H1 (cell line): ENCODE measurements around the gene MNAT1. TPM values are rescaled to one million over a fixed set of nuclear protein-coding genes. Genes with fewer than 3 reads are reported as not detected.

Experiments used
- CTCF ChIA-PET: fragments of 300-600 bp; sonication (Branson Sonifier 250); formaldehyde crosslinking; loops from one replicate; lab custom pipeline; 2021; ENCODE audit not compliant: partially characterized antibody; lab: Charles Lee
- POLR2A ChIA-PET: fragments of 300-600 bp; sonication (Branson Sonifier 250); formaldehyde crosslinking; loops from one replicate; lab custom pipeline; 2021; ENCODE audit warnings: inconsistent platforms; ENCODE audit not compliant: partially characterized antibody; lab: Charles Lee
- DNase-seq, 2 experiments: peaks; one replicate each; pipeline versions ENCODE4 v3.0.0 to v3.0.0-alpha.2; 2010 to 2022; ENCODE audit warnings: low spot score in 2 of 2, low read depth in 1 of 2, mixed read lengths in 1 of 2
- FAIRE-seq: peaks from 2 replicates; lab custom pipeline; 2011; peaks lifted over from hg19 to GRCh38; lab: Jason Lieb, UNC
- H2AFZ ChIP-seq: 2 replicates; pipeline ENCODE4 v1.8.1; 2012; ENCODE audit warnings: low read length, inconsistent platforms
- H2AK5ac ChIP-seq: 2 replicates; pipeline ENCODE4 v1.6.1; 2013; ENCODE audit warnings: low read depth, low read length
- H2BK120ac ChIP-seq: replicated peaks from 2 replicates; pipeline ENCODE3; 2013; ENCODE audit warnings: low read depth, low read length, inconsistent platforms
- H2BK12ac ChIP-seq: 2 replicates; pipeline ENCODE4 v1.6.1; 2013; ENCODE audit warnings: low read depth, low read length
- H2BK15ac ChIP-seq: 2 replicates; pipeline ENCODE4 v1.6.1; 2013; ENCODE audit warnings: low read length
- H2BK20ac ChIP-seq: 2 replicates; pipeline ENCODE4 v1.6.1; 2013; ENCODE audit warnings: low read length
- H2BK5ac ChIP-seq: 2 replicates; pipeline ENCODE4 v1.6.1; 2013; ENCODE audit warnings: low read depth, low read length
- H3K14ac ChIP-seq: 2 replicates; pipeline ENCODE4 v1.6.1; 2013; ENCODE audit warnings: inconsistent platforms; ENCODE audit not compliant: insufficient read length
- H3K18ac ChIP-seq: 2 replicates; pipeline ENCODE4 v1.6.1; 2013; ENCODE audit warnings: low read length; ENCODE audit errors: extremely low read depth
- H3K23ac ChIP-seq: 2 replicates; pipeline ENCODE4 v1.6.1; 2013; ENCODE audit warnings: inconsistent platforms; ENCODE audit not compliant: insufficient read length
- H3K23me2 ChIP-seq: 2 replicates; pipeline ENCODE4 v1.6.1; 2013; ENCODE audit warnings: low read depth, low read length
- H3K27ac ChIP-seq: 2 replicates; pipeline ENCODE4 v1.6.1; 2011; ENCODE audit warnings: low read depth, low read length, inconsistent platforms
- H3K27me3 ChIP-seq, 4 experiments: replicated peaks in 1 of 4; 1 replicate in 1 of 4; 2 replicates in 3 of 4; pipeline versions ENCODE4 v1.6.1 to v1.8.1; 2011 to 2013; ENCODE audit warnings: low read length in 3 of 4, mild to moderate bottlenecking in 3 of 4, inconsistent platforms in 2 of 4, mixed read lengths in 2 of 4, moderate library complexity in 1 of 4; ENCODE audit not compliant: control insufficient read depth in 3 of 4, insufficient read depth in 3 of 4; ENCODE audit errors: extremely low read depth in 1 of 4
- H3K36me3 ChIP-seq, 4 experiments: 2 replicates each; pipeline versions ENCODE4 v1.6.1 to v1.8.1; 2011 to 2013; ENCODE audit warnings: mild to moderate bottlenecking in 4 of 4, low read length in 3 of 4, moderate library complexity in 2 of 4, control low read depth in 1 of 4, inconsistent platforms in 1 of 4; ENCODE audit not compliant: insufficient read depth in 4 of 4, control insufficient read depth in 2 of 4
- H3K4ac ChIP-seq: replicated peaks from 2 replicates; pipeline ENCODE3; 2013; ENCODE audit warnings: low read length, low read depth, mixed read lengths, inconsistent platforms; ENCODE audit not compliant: insufficient read length
- H3K4me1 ChIP-seq, 4 experiments: replicated peaks in 1 of 4; 1 replicate in 1 of 4; 2 replicates in 3 of 4; pipeline versions ENCODE4 v1.6.1 to v1.8.1; 2011 to 2013; ENCODE audit warnings: low read length in 3 of 4, inconsistent platforms in 2 of 4, mixed read lengths in 1 of 4; ENCODE audit not compliant: insufficient read depth in 4 of 4, control insufficient read depth in 3 of 4
- H3K4me2 ChIP-seq, 2 experiments: 2 replicates each; pipeline versions ENCODE4 v1.6.1 to v1.8.1; 2011 to 2013; ENCODE audit warnings: low read depth in 2 of 2, low read length in 2 of 2, control low read depth in 1 of 2, inconsistent platforms in 1 of 2, mild to moderate bottlenecking in 1 of 2; ENCODE audit not compliant: insufficient read depth in 1 of 2
- H3K4me3 ChIP-seq, 4 experiments: fragments of 200-600, 300-600 bp in 1 of 4; sonication (generic), shearing (Covaris generic), sonication (Bioruptor Twin) in 1 of 4; 2 replicates each; pipeline versions ENCODE4 v1.5.1 to v1.8.1; 2011 to 2016; ENCODE audit warnings: low read length in 4 of 4, low read depth in 3 of 4, control low read depth in 2 of 4, inconsistent platforms in 2 of 4, mild to moderate bottlenecking in 2 of 4, mixed read lengths in 1 of 4, moderate library complexity in 1 of 4; ENCODE audit not compliant: insufficient read depth in 2 of 4; ENCODE audit errors: extremely low read depth in 1 of 4
- H3K56ac ChIP-seq: replicated peaks from 2 replicates; pipeline ENCODE3; 2013; ENCODE audit warnings: low read depth, mild to moderate bottlenecking, mixed read lengths, low read length, inconsistent platforms; ENCODE audit not compliant: insufficient read length
- H3K79me1 ChIP-seq: 2 replicates; pipeline ENCODE4 v1.6.1; 2013; ENCODE audit warnings: low read depth, low read length, control low read depth
- H3K79me2 ChIP-seq, 2 experiments: 2 replicates each; pipeline versions ENCODE4 v1.6.1 to v1.8.1; 2012 to 2013; ENCODE audit warnings: low read length in 2 of 2, mild to moderate bottlenecking in 2 of 2, inconsistent platforms in 1 of 2; ENCODE audit not compliant: insufficient read depth in 2 of 2, control insufficient read depth in 1 of 2
- H3K9ac ChIP-seq, 4 experiments: replicated peaks in 1 of 4; 1 replicate in 1 of 4; 2 replicates in 3 of 4; pipeline versions ENCODE4 v1.6.1 to v1.8.1; 2011 to 2013; ENCODE audit warnings: low read depth in 3 of 4, low read length in 3 of 4, control low read depth in 2 of 4, mild to moderate bottlenecking in 2 of 4, moderate library complexity in 2 of 4, inconsistent platforms in 1 of 4; ENCODE audit errors: extremely low read depth in 1 of 4
- H3K9me3 ChIP-seq, 2 experiments: 2 replicates each; pipeline versions ENCODE4 v1.6.1 to v1.8.1; 2012 to 2013; ENCODE audit warnings: mild to moderate bottlenecking in 2 of 2, moderate library complexity in 2 of 2, control low read depth in 1 of 2, inconsistent platforms in 1 of 2, low read depth in 1 of 2, low read length in 1 of 2, mixed read lengths in 1 of 2; ENCODE audit not compliant: insufficient read depth in 2 of 2
- H4K20me1 ChIP-seq, 2 experiments: replicated peaks in 1 of 2; 2 replicates each; pipeline versions ENCODE3 to v1.8.1; 2011 to 2013; ENCODE audit warnings: inconsistent platforms in 2 of 2, low read length in 2 of 2, mild to moderate bottlenecking in 1 of 2; ENCODE audit not compliant: insufficient read depth in 2 of 2, control insufficient read depth in 1 of 2
- H4K5ac ChIP-seq: 2 replicates; pipeline ENCODE4 v1.6.1; 2013; ENCODE audit warnings: low read length, low read depth, mixed read lengths, inconsistent platforms; ENCODE audit not compliant: insufficient read length
- H4K8ac ChIP-seq: 2 replicates; pipeline ENCODE4 v1.8.0; 2013; ENCODE audit warnings: mild to moderate bottlenecking, moderate library complexity, low read length, inconsistent platforms; ENCODE audit not compliant: insufficient read depth; ENCODE audit errors: extremely low read depth
- H4K91ac ChIP-seq: replicated peaks from 2 replicates; pipeline ENCODE3; 2013; ENCODE audit warnings: low read length, mixed read lengths, inconsistent platforms; ENCODE audit not compliant: insufficient read length
- BACH1 ChIP-seq: IDR thresholded peaks from 2 replicates; pipeline ENCODE4 v1.6.1; 2012; ENCODE audit warnings: low read length, improper control_type of control experiment
- GTF2F1 ChIP-seq: IDR thresholded peaks from 2 replicates; pipeline ENCODE4 v1.6.1; 2012; ENCODE audit warnings: low read depth, low read length, improper control_type of control experiment, borderline replicate concordance
- HDAC6 ChIP-seq: IDR thresholded peaks from one replicate; pipeline ENCODE4 v1.7.1; 2012; ENCODE audit warnings: low read depth, mild to moderate bottlenecking, inconsistent platforms, low read length, moderate library complexity
- KDM4A ChIP-seq: IDR thresholded peaks from one replicate; pipeline ENCODE4 v1.7.1; 2012; ENCODE audit warnings: low read depth, mild to moderate bottlenecking, moderate library complexity, low read length, inconsistent platforms; ENCODE audit not compliant: severe bottlenecking
- KDM5A ChIP-seq: fragments of 200-600 bp; IDR thresholded peaks from 2 replicates; pipeline ENCODE4 v1.7.1; 2012; ENCODE audit warnings: mild to moderate bottlenecking, low read length, inconsistent platforms, mixed read lengths
- POU5F1 ChIP-seq: IDR thresholded peaks from 2 replicates; pipeline ENCODE4 v1.6.1; 2011; ENCODE audit warnings: low read depth, mild to moderate bottlenecking, low read length, moderate library complexity
- RNF2 ChIP-seq: fragments of 200-900, 300-1000 bp; sonication (generic); IDR thresholded peaks from 2 replicates; pipeline ENCODE4 v1.7.1; 2016; ENCODE audit warnings: borderline replicate concordance, low read depth, mild to moderate bottlenecking, antibody characterized with exemption, low read length; ENCODE audit not compliant: poor library complexity, severe bottlenecking; ENCODE audit errors: missing control alignments
- SUZ12 ChIP-seq: fragments of 200-600 bp; sonication (generic); IDR thresholded peaks from 2 replicates; pipeline ENCODE4 v1.6.1; 2012; ENCODE audit warnings: mild to moderate bottlenecking, inconsistent platforms, low read length, moderate library complexity, mixed read lengths
- TBP ChIP-seq: IDR thresholded peaks from 2 replicates; pipeline ENCODE4 v1.6.1; 2011; ENCODE audit warnings: low read depth, low read length, improper control_type of control experiment
- TEAD4 ChIP-seq: IDR thresholded peaks from 2 replicates; pipeline ENCODE4 v1.6.1; 2012; ENCODE audit warnings: low read depth, low read length, inconsistent platforms, mixed read lengths
- WGBS, 2 experiments: shearing (Covaris generic) in 1 of 2; methylation state at CpG; one replicate each; pipeline versions ENCODE4 v1.1.6 to v1.1.7; 2013 to 2015; ENCODE audit warnings: low lambda C conversion rate in 2 of 2, mixed read lengths in 2 of 2, inconsistent platforms in 1 of 2, low coverage in 1 of 2, missing lambda C conversion rate in 1 of 2; ENCODE audit not compliant: insufficient replicate concordance in 2 of 2, insufficient coverage in 1 of 2, insufficient read length in 1 of 2; ENCODE audit errors: extremely low coverage in 1 of 2, missing lambda C conversion rate in 1 of 2; 5-methylcytosine and 5-hydroxymethylcytosine counted together
- polyA plus RNA-seq, 7 experiments: library from polyadenylated mRNA; depleted of rRNA in 3 of 7; stranded (reverse) in 5 of 7; unstranded in 2 of 7; fragments of >200 nt in 5 of 7; fragments of 200-250 nt in 2 of 7; gene quantifications; 1 replicate in 5 of 7; 2 replicates in 1 of 7; 4 replicates in 1 of 7; pipeline versions ENCODE4 v1.2.1 to v1.2.3, GENCODE V29; 2011 to 2013; ENCODE audit warnings: missing spikeins in 2 of 7, mixed read lengths in 2 of 7
- total RNA-seq: library from RNA; stranded (reverse); fragmentation: NEBNext Ultra II Directional; extraction: Animal tissue kit (Norgen Biotek cat#: 25700); gene quantifications from 2 replicates; pipeline ENCODE4 v1.2.1, GENCODE V29; 2021
- TF ChIP-seq, protein P1 (sequence below): IDR thresholded peaks from 2 replicates; pipeline ENCODE4 v1.6.1; 2012; ENCODE audit warnings: inconsistent platforms
- TF ChIP-seq, protein P2 (sequence below): IDR thresholded peaks from 2 replicates; pipeline ENCODE4 v1.6.1; 2011; ENCODE audit warnings: low read length, improper control_type of control experiment

The MNAT1 gene
- total and polyA plus RNA-seq, 2 of the 8 experiments (the other 6 are each of a cell fraction or from before 2014, with no cell fraction given), result 34.7 to 52.1 TPM

DNA sequence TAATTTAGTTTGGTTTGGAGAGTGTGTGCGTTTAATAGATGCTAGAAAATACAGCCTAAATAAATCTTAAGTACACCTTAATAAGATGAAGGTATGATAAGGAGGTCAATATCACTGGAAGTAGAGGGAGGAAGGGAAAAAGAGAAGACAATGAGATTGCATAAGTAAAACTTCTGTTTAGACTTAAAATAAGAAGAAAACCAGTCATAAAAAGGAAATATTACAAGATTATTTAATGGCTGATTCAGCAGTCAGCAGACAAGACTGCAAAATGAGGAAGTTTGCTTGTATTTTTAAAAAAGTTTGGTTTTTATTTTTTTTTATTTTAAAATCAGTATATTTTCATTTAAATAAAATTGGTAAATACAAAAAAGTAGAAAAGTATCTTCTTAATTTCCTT is 249.6 kb downstream of the MNAT1 start:
- peaks cover 0 to 15% of the 10 kb centered on the region in 2 experiments; a peak in 2 of 4 replicates for H3K79me2 ChIP-seq
- H3K4me1 ChIP-seq, result peaks cover 0 to 2% (median 0%) of the 10 kb centered on the region in 4 experiments; a peak in 1 of 7 replicates
- WGBS, 2 experiments, result 85% methylated on average over 1 of the region's 1 CpG; no CpG with 5 or more reads in 1 of the 2 experiments
- H4K91ac ChIP-seq, result no peak overlapping the region
- H2AFZ ChIP-seq, result no peak overlapping the region
- H3K9ac ChIP-seq, result no peak overlapping the region
- H3K36me3 ChIP-seq, result peaks cover 0 to 7% (median 2%) of the 10 kb centered on the region in 4 experiments; a peak in 4 of 8 replicates
- H3K4me3 ChIP-seq, result no peak overlapping the region
- CTCF ChIA-PET, result no interaction called here
- H3K14ac ChIP-seq, result no peak overlapping the region
- H2BK20ac ChIP-seq, result no peak overlapping the region
- POLR2A ChIA-PET, result no interaction called here
- H3K56ac ChIP-seq, result no peak overlapping the region
- H2BK12ac ChIP-seq, result no peak overlapping the region
- H3K27ac ChIP-seq, result no peak overlapping the region
- no peak overlapping the region for H2BK120ac ChIP-seq
- no peak overlapping the region for H2BK15ac ChIP-seq
- no peak overlapping the region for H3K23ac ChIP-seq
- no peak overlapping the region for H3K4ac ChIP-seq
- no peaks in the 10 kb centered on the region for H3K27me3 ChIP-seq
- no peak overlapping the region for H3K18ac ChIP-seq
- H3K4me2 ChIP-seq, result no peak overlapping the region
- no peak overlapping the region for H2BK5ac ChIP-seq
- H2AK5ac ChIP-seq, result no peak overlapping the region
- FAIRE-seq, result no peak
- no peak for DNase-seq
- no peak overlapping the region for H4K8ac ChIP-seq
- no peak overlapping the region for H4K5ac ChIP-seq
- no peaks in the 10 kb centered on the region for H4K20me1 ChIP-seq
- no peaks in the 10 kb centered on the region for H3K79me1 ChIP-seq
- H3K23me2 ChIP-seq, result peaks cover 4% of the 10 kb centered on the region; the same call in 1 of the 2 replicates
- H3K9me3 ChIP-seq, result no peaks in the 10 kb centered on the region
- TF ChIP-seq RNF2 (no peak), SUZ12 (no peak), BACH1 (no peak), KDM4A (no peak), GTF2F1 (no peak), HDAC6 (no peak), KDM5A (no peak), TEAD4 (no peak), TBP (no peak), POU5F1 (no peak)
- TF ChIP-seq, protein P1, sequence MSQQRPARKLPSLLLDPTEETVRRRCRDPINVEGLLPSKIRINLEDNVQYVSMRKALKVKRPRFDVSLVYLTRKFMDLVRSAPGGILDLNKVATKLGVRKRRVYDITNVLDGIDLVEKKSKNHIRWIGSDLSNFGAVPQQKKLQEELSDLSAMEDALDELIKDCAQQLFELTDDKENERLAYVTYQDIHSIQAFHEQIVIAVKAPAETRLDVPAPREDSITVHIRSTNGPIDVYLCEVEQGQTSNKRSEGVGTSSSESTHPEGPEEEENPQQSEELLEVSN, result no peak
- TF ChIP-seq, protein P2, sequence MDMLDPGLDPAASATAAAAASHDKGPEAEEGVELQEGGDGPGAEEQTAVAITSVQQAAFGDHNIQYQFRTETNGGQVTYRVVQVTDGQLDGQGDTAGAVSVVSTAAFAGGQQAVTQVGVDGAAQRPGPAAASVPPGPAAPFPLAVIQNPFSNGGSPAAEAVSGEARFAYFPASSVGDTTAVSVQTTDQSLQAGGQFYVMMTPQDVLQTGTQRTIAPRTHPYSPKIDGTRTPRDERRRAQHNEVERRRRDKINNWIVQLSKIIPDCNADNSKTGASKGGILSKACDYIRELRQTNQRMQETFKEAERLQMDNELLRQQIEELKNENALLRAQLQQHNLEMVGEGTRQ, result no peak
